A673 (cell line): Measurements from ENCODE around the gene NOP14.

Experiments
- CTCF ChIP-seq: fragments of 300-800, 200-600 bp; sonication (generic); conservative IDR thresholded peaks from 2 replicates; pipeline ENCODE4 v1.5.1; 2017; ENCODE audit warnings: low read depth, mild to moderate bottlenecking, antibody characterized with exemption, low read length, moderate library complexity, mixed read lengths
- EZH2 ChIP-seq: fragments of 200-600 bp; sonication (generic); IDR thresholded peaks from 2 replicates; pipeline ENCODE4 v1.6.1; 2017; ENCODE audit warnings: borderline replicate concordance, low read depth, mild to moderate bottlenecking, mixed read lengths, antibody characterized with exemption, low read length; ENCODE audit not compliant: poor library complexity, severe bottlenecking

- TF ChIP-seq CTCF = no peak
- no peak for TF ChIP-seq EZH2
These were observed 44.5 kb upstream of the NOP14 start for GRCh38 chr4:3007724-3008123.
